ENCODE measurements around the gene ADCYAP1. TPM values are rescaled to one million over a fixed set of nuclear protein-coding genes. Genes with fewer than 3 reads are reported as not detected.

Gene ADCYAP1
- total RNA-seq, 1 donor from 2014 or later: not detected

GRCh38 chr18:959854-960253 is 55.2 kb downstream of the ADCYAP1 start:
- no peak for DNase-seq (ENCODE audit: low read depth, low spot score)

Other genes with a start within 250 kb of the ADCYAP1 start
- gene TYMS, start 247.2 kb upstream of the ADCYAP1 start, total RNA-seq: 48.0 and 58.9 TPM in 2 replicates
- 23.2 and 28.9 TPM in 2 replicates for gene ENOSF1, start 192.2 kb upstream of the ADCYAP1 start, total RNA-seq
- 255 and 276 TPM in 2 replicates for gene YES1, start 92.6 kb upstream of the ADCYAP1 start, total RNA-seq

Measured in pulmonary artery endothelial cell (primary cell).